Adrenal gland (tissue), 12 donors: Measurements from ENCODE around the gene CD22. TPM values are rescaled to one million over a fixed set of nuclear protein-coding genes. Genes with fewer than 3 reads are reported as not detected.

Experiments
- DNase-seq, 7 donors: peaks; one replicate each; pipeline ENCODE4 v3.0.0-alpha.2; 2019 to 2020
- H3K27ac ChIP-seq, 5 donors: fragments of 200-600 bp; sonication (generic) in 4 of 5; 1 replicate in 3 of 5; 2 replicates in 2 of 5; pipeline versions ENCODE4 v1.5.1 to v1.8.0; 2016 to 2020; ENCODE audit warnings: mild to moderate bottlenecking in 1 of 5
- H3K27me3 ChIP-seq: fragments of 200-600 bp; 2 replicates; pipeline ENCODE4 v1.8.0; 2021
- H3K36me3 ChIP-seq, 2 donors: fragments of 200-600 bp; replicated peaks in 1 of 2; 1 replicate in 1 of 2; 2 replicates in 1 of 2; pipeline versions ENCODE4 v1.5.1 to v1.8.0; 2018 to 2022
- H3K4me1 ChIP-seq, 2 donors: fragments of 200-600 bp; replicated peaks in 1 of 2; 1 replicate in 1 of 2; 2 replicates in 1 of 2; pipeline versions ENCODE4 v1.5.1 to v1.8.0; 2018 to 2021
- H3K4me3 ChIP-seq, 4 donors: fragments of 200-600 bp; sonication (generic) in 3 of 4; one replicate each; pipeline ENCODE4 v1.5.1; 2016 to 2018
- H3K9me3 ChIP-seq, 3 donors: fragments of 200-600 bp; sonication (generic) in 1 of 3; replicated peaks in 1 of 3; 1 replicate in 2 of 3; 2 replicates in 1 of 3; pipeline versions ENCODE4 v1.5.1 to v1.8.0; 2016 to 2021
- POLR2A ChIP-seq, 2 donors: fragments of 450-650 bp; IDR thresholded peaks; one replicate each; pipeline ENCODE4 v1.6.1; 2017; ENCODE audit warnings: antibody characterized with exemption in 2 of 2, mild to moderate bottlenecking in 2 of 2, moderate library complexity in 1 of 2
- WGBS, 4 donors: extraction: QIAGEN DNeasy Blood & Tissue Kit in 2 of 4; methylation state at CpG; one replicate each; pipeline versions ENCODE4 v1.1.5 to v1.1.7; 2013 to 2017; 5-methylcytosine and 5-hydroxymethylcytosine counted together
- intact Hi-C, 2 donors: fragments of 100-400 bp; cut with DNase I; formaldehyde crosslinking; loops; one replicate each; pipeline versions ENCODE4 v1.14.1 to v1.15.0; 2022 to 2023
- polyA plus RNA-seq, 3 donors: library from polyadenylated mRNA; stranded (reverse); fragments of 200-250 nt in 2 of 3; fragments of 350-450 nt in 1 of 3; fragmentation: Illumina TruSeq in 1 of 3; extraction: RNeasy Lipid Tissue Mini Kit (QIAGEN cat#74804) in 1 of 3; gene quantifications; one replicate each; pipeline ENCODE4 v1.2.3, GENCODE V29; 2013 to 2014
- total RNA-seq, 9 donors: library from RNA; depleted of rRNA in 4 of 9; stranded (reverse); fragments of >200 nt in 4 of 9; fragments of 120-200 nt in 1 of 9; fragmentation: NEBNext Ultra II Directional in 1 of 9; extraction: Animal tissue kit (Norgen Biotek cat#: 25700) in 1 of 9; gene quantifications; one replicate each; pipeline versions ENCODE4 v1.1.0 to v1.2.4, GENCODE V29; 2013 to 2023
- TF ChIP-seq, protein P1 (sequence below), 6 experiments: fragments of 450-650 bp in 4 of 6; fragments of 200-600 bp in 2 of 6; sonication (generic) in 1 of 6; IDR thresholded peaks; 1 replicate in 5 of 6; 2 replicates in 1 of 6; pipeline versions ENCODE4 v1.5.1 to v1.8.0; 2016 to 2021; ENCODE audit warnings: antibody characterized with exemption in 6 of 6, mild to moderate bottlenecking in 2 of 6, moderate library complexity in 1 of 6
- donor health status: healthy with polysubstance abuse.
- donor health status: Bipolar disorder and iron deficiency.
- donor health status: DM: yes; HTN: yes; CAD: no.
- donor health status: DM: no; HTN: no; CAD: no.
- donor health status: DM: no; HTN: no; CAD: no.
- donor health status: DM: yes; HTN: yes; CAD: no.

The CD22 gene
- total and polyA plus RNA-seq, 12 donors = 1.8 to 16.1 (median 6.2) TPM

DNA sequence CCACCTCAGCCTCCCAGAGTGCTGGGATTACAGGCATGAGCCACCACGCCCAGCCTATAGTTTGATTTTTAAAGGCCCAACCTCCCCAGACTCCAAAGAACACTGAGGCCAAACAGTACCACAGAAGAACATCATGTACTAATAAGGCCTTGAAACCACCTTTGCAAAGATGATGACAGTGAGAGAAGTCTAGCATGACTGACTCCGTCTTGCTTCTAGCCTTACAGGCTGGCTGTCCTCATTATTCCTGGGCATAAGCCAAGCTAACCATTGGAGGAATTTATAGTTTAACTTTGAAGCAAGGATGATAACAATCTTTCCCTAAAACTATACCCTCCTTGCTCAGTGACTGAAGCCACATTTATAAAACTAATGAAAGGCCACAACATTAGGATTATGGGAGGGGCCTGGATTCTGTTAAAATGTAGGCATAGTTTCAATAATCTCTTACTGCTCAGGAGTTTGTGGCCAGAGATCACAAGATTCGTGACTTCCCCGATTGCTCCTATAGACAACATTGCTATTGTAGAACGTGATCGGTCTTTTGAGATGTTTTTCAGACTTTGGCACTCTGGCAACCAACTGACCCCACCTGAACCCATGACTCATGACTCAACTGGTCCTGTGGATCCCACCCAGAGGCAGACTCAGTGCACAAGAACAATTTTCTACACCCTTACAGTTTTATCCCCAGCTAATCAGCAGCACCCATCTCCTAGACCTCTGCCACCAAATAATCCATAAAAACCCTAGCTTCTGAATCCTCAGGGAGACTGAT is 59.5 kb downstream of the CD22 start:
- 87 to 90% (median 88%) methylated on average over 5 to 6 of the region's 6 CpGs for WGBS, 4 donors
- no peak for TF ChIP-seq POLR2A (IDR thresholded peaks at IDR 0.05)
- TF ChIP-seq, protein P1, sequence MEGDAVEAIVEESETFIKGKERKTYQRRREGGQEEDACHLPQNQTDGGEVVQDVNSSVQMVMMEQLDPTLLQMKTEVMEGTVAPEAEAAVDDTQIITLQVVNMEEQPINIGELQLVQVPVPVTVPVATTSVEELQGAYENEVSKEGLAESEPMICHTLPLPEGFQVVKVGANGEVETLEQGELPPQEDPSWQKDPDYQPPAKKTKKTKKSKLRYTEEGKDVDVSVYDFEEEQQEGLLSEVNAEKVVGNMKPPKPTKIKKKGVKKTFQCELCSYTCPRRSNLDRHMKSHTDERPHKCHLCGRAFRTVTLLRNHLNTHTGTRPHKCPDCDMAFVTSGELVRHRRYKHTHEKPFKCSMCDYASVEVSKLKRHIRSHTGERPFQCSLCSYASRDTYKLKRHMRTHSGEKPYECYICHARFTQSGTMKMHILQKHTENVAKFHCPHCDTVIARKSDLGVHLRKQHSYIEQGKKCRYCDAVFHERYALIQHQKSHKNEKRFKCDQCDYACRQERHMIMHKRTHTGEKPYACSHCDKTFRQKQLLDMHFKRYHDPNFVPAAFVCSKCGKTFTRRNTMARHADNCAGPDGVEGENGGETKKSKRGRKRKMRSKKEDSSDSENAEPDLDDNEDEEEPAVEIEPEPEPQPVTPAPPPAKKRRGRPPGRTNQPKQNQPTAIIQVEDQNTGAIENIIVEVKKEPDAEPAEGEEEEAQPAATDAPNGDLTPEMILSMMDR (IDR thresholded peaks at IDR 0.05) = no peak
- intact Hi-C loops = no loop called here
- DNase-seq = peak in 1 of 7 donors; percentile 18
- H3K27ac ChIP-seq = no peak overlapping the region
- no peak overlapping the region for H3K4me3 ChIP-seq
- H3K9me3 ChIP-seq = peaks cover 0 to 6% (median 0%) of the 10 kb centered on the region in 3 donors
- H3K36me3 ChIP-seq = no peaks in the 10 kb centered on the region
- no peaks in the 10 kb centered on the region for H3K27me3 ChIP-seq
- H3K4me1 ChIP-seq = no peaks in the 10 kb centered on the region

DNA sequence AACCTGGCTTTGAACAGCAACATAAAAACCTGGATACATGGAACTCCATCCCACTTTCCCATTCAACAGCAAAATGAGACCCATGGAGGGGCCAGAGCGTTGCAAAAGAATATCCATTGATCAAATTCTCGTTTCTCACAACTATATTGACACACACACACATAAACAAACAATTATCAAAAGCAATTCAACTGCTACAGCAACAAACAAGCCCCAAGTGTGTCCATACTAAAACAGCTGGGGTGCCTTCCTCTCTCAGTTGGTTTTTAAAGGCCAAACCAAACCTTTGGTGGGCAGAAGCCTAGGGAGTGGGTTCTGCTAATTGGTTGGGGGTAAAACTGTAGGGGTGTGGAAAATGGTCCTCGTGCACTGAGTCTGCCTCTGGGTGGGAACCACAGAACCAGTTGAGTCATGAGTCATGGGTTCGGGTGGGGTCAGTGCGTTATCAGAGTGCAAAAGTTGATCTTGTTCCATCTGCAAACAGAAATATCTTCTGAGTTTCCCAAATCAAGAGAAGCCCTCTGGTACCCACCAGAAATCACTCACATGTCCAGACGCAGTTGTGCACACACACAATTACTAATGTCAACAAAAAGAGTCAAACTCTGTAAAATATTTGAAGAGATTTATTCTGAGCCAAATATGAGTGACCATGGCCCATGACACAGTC is 60.3 kb downstream of the CD22 start:
- H3K27me3 ChIP-seq = no peaks in the 10 kb centered on the region
- no peak overlapping the region for H3K4me3 ChIP-seq
- DNase-seq = peak in 2 of 7 donors; percentile 2 to 5
- H3K36me3 ChIP-seq = no peaks in the 10 kb centered on the region
- no peak overlapping the region for H3K27ac ChIP-seq
- 70 to 86% (median 77%) methylated on average over 6 of the region's 6 CpGs for WGBS, 4 donors
- TF ChIP-seq, protein P1 (IDR thresholded peaks at IDR 0.05) = no peak
- no peak for TF ChIP-seq POLR2A (IDR thresholded peaks at IDR 0.05)
- peaks cover 0 to 6% (median 0%) of the 10 kb centered on the region in 3 donors for H3K9me3 ChIP-seq
- H3K4me1 ChIP-seq = no peaks in the 10 kb centered on the region
- intact Hi-C loops = no loop called here

DNA sequence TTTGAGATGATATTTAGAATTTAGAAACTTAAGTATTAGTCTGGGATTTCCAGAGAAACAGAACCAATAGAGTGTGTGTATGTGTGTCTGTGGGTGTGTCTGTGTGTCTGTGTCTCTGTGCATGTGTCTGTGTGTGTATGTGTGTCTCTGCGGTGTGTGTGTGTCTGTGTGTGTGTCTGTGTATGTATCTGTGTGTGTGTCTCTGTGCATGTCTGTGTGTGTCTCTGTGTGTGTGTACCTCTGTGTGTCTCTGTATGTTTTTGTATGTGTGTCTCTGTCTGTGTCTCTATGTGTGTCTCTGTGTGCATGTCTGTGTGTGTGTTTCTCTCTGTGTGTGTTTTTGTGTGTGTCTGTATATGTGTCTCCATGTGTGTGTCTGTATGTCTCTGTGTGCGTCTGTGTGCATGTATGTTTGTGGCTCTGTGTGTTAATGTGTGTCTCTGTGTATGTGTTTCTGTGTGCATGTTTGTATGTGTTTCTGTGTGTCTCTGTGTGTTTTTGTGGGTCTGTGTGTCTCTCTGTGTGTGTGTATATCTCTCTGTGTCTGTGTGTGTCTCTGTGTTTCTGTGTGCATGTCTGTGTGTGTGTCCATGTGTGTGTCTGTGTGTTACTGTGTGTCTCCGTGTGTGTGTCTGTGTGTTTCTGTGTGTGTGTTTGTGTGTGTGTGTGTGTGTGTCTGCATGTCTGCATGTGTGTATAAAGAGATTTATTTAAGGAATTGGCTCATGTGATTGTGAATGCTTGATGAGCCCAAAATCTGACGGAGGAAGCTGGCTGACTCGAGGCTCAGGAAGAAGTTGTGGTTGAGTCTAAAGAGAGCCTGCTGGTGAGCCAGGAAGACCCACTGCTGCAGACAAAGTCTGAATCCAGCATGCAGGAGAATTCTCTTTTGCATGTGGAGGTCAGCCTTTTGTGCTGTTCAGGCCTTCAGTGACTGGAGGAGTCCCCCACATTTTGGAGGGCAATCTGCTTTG is 64.0 kb downstream of the CD22 start:
- Histone ChIP-seq H3K27me3 (no peaks in the 10 kb centered on the region), H3K9me3 (no peaks in the 10 kb centered on the region), H3K4me3 (no peak overlapping the region), H3K36me3 (no peaks in the 10 kb centered on the region), H3K4me1 (peaks cover 0 to 11% of the 10 kb centered on the region in 2 donors), H3K27ac (no peak overlapping the region)
- intact Hi-C loops = no loop called here
- 75 to 81% (median 78%) methylated on average over 5 of the region's 5 CpGs for WGBS, 4 donors
- peak in 1 of 7 donors; percentile 21 for DNase-seq
- TF ChIP-seq, protein P1 (IDR thresholded peaks at IDR 0.05) = no peak
- TF ChIP-seq POLR2A (IDR thresholded peaks at IDR 0.05) = no peak
